ENCODE data around the gene SLC9A8. TPM values are rescaled to one million over a fixed set of nuclear protein-coding genes. Genes with fewer than 3 reads are reported as not detected.
A peak's percentile ranks its signal among the peaks of the same experiment; 100 is the strongest.
"Not testable (repeated sequence)": the region's sequence is repeated elsewhere in the genome, so short reads cannot be mapped to it uniquely, and the experiment has no call there.

The SLC9A8 gene
- total RNA-seq, 1 experiment from 2014 or later = 39.9 TPM

DNA sequence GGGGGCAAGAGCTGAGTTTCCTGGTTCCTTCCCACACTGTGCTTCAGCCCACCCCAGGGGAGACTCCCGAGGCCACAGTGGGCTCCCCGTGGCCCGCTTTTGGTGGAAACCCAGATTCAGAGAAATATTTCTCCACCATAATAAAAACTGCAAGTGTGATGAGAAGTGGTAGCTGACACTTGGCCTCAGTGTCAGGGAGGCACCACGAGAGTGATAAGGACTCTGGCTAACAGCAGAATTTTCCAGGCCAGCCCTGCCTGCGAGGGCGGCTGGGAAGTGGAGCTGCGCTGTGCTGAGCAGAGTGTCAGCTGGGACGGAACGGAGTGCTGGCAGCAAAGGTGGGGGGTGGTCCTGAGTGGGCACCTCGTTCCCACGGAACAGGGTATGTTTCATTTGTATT, 80.2 kb downstream of the SLC9A8 start:
- DNase-seq (ENCODE audit: low spot score) = no peak

DNA sequence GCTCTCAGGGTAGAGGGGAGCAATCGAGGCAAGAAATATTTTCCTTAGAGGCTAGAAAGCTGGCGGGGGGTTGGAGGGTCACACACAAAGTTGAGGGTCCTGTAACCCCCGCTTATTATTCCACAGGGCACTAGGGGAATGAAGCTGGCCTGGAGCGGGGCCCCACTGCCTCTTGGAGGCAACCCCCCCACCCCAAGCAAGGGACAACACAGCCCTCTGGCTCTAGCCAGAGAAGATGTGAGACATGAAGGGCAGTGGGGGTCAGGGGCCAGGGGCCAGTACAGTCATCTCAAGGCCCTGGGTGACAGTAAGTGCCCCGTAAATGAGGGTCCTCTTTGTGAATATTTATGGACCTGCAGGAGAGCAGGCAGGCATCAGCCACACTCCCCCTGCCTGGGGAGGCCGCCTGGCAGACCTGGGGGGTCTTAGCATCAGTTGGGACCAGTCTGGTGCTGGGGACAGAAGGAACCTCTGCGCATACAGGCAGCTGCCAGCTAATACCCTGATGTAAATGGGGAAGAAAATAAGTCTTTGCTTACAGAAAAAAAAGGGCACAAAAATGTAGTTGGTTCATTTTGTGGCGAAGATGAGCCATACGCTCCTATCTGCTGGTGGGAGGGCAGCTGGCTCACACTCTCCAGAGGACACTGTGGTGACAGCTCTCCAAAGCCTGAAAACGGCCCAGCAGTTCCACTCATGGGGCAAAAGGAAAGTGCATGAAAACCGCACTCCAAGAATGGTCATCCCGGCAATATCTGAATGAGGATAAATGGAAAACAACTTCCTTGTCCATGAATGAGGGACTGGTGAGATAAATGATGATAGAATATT, 80.8 kb downstream of the SLC9A8 start:
- no peak for DNase-seq (ENCODE audit: low spot score)

DNA sequence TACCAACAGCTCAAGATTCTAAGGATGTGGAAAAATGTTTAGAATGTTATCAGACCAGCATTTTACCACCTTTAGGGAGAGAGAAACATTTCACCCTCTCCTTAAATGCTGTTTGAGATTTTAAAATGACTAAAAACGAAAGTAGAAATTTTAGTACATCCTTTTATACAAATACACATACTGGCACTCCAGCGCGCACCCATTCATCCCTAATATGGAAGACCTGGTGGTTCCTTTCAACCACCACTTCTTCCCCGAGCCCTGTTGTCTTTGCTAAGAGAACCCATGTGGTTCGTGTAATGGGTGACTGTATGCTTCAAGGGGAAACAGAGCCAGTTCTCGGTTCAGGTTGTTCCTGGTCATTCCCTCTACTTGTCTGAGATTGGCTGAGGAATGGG, 81.4 kb downstream of the SLC9A8 start:
- DNase-seq (ENCODE audit: low spot score) = no peak

DNA sequence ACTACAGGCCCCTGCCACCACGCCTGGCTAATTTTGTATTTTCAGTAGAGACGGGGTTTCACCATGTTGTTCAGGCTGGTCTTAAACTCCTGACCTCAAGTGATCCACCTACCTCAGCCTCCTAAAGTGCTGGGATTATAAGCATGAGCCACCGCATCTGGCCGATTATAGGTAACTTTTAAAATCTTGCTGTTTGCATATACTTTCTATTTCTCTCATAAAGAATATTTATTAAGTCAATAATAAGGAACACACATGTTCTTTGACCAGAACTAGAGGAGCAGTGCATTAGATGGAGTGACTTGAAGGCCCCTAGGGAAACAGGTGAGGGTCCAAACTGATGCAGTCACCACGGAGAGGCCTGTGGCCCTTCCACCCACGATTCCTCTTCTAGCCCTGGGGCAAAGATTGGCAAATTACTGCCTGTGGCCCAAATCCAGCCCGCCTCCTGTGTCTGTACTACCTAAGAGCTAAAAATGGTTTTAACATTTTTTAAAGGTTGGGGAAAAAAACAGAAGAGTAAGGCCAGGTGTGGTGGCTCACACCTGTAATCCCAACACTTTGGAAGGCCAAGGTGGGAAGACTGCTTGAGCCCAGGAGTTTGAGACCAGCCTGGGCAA, 83.0 kb downstream of the SLC9A8 start:
- not testable (repeated sequence) for DNase-seq (ENCODE audit: low spot score)

DNA sequence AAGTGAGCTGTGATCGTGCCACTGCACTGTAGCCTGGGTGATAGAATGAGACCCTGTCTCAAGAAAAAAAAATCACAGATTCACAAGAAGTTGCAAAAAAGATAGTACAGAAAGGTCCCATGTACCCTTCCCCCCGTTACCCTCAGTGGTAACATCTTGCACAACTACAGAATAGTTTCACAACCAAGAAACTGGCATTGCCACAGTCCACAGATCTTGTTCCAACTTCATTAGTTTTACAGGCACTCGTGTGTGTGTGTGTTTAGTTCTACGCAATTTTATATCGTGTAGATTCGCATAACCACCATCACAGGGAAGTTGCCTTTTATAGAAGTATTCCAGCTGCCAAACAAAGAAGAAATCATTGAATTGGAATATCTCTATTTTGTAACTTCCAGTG, 83.6 kb downstream of the SLC9A8 start:
- no peak for DNase-seq (ENCODE audit: low spot score)

DNA sequence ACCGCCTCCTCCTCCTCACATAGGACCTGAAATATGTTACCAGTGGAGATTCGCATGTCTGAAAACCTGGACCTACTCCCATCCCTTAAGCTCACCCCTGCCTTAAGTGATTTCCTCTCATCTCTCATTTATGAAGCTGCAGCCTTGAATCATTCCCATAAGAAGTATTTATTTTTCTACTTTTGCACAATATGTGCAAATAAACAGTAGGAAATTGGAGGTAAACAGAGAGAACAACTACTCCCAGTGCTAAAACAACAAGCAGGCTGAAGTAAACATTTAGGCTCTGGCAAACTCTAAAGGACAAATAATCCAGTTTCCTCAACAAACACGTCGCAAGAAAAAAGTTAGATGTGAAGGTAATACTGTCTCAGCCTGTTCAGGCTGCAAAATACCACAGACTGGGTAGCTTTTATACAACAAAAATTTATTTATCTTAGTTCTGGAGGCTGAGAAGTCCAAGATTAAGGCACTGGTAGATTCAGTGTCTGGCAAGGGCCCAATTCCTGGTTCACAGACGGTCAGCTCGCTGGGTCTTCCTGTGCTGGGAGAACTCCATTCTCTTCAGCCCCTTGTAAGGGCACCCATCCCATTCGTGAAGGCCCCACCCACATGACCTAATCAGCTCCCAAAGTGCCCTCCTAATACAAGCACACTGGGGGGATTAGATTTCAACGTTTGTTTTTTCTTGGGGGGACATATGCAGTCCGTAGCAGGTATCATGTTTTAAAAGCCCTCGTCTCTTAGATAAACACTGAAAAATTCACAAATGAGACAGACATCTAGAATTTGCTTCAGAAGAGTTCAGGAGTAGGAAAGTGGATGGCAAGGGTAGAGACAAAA, 87.1 kb downstream of the SLC9A8 start:
- no peak for DNase-seq (ENCODE audit: low spot score)

DNA sequence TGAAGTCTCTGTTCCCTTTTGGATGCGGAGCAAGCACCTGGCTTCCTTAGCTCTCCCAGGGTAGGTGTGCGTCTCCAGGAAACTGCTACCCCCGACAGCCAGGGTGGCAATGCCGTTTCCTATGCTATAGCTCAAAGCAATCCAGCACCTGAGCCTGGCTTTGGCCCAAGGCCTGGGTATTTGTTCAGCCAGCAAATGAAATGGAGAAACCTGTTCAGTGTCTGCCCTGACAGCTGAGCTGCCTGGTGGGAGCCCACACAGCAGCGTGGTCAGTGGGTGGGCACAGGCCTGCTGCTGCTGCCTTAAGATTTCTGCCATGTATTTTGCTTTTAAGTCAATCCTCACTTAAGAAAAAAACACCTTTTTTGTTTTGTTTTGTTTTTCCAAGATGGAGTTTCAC, 89.0 kb downstream of the SLC9A8 start:
- no peak for DNase-seq (ENCODE audit: low spot score)

DNA sequence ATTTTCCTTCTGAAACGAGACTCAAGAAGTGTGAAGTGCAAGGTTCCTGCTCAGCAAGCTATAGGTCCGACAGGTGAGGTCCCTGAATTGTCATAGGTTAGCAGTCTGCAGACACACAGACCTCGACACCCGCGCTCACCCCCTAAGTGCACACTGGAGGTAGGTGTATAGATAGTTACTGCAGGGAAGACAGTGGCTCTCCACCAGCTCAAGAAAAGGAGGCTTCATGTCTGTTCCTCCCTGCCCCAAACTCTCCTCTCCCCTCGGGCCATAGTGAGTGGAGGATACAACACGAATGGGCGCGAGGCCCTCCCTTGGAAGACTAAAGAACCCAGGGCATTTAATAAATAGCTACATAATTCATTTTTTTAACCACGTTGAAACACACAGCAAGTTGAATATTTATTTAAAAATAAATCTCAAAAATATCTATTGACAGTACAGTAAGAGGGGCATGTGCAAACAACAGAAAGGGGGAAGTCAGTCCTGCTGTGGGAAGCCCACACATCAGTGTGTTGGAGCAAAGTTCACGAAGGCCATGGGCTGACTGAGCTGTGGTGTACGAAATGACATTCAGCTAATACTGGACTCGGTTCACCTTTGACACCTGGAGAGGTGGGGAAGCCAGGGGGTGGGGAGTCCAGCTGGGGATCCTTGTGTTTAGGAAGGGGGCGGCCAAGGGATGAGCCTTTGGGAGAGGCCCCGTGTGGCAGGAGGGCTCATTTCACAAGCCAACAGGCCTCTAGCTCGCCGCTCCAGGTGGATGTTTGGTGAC, 92.0 kb downstream of the SLC9A8 start:
- DNase-seq (ENCODE audit: low spot score) = no peak

DNA sequence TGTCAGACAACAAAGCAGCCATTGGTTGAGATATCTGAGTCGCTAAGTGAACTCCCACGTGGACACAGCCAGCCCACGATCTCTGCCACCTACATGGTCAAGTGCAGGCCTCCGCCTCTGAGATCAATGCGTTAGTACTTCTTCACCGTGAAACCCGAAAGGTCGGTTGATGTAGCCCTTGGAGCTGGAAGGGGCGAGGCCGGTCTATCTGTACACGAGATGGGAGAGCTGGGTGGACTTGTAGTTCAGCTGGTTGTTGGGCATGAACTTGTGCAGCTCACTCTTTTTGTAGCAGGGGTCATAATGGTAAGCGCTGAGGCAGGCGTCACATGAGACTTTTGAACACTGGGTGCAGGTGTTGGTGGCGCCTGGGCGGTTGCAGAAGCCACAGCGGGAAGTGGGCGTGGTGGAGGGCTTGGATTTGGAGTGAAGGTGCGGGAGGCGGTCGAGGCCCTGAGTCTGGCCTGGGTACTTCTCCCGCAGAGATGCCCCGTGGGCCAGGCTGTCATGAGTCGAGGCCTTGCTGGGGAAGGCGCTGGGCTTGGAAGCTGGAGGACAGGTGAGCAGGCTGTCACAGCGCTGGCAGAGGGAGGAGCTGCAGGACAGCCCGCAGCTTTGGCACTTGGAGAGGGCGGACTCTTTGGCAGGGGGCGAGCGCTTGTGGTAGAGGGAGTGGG, 92.9 kb downstream of the SLC9A8 start:
- no peak for DNase-seq (ENCODE audit: low spot score)

DNA sequence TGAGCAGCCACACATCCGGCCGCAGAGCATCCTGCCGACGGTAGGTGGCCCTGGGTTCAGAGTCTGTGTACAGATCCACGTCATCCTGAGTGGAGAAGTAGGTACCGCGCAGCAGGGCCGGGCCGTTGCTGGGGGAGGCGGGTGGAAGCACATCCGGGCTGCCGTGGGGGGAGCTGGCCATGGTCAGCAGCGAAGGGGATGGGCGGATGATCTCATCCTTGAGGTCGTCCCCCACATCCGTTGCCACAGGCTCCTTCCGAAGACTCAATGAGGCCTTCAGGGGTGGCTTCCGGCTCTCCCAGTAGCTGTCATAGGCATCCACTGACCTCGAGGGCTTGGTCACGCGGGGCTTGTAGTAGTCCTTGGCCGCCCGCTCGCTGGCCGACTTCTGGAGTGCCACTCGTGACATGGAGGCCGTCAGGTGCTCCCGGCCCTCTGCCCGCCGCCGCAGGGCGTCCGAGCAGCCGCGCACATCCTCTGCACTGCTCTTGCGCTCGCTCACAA, 93.5 kb downstream of the SLC9A8 start:
- DNase-seq (ENCODE audit: low spot score) = no peak

DNA sequence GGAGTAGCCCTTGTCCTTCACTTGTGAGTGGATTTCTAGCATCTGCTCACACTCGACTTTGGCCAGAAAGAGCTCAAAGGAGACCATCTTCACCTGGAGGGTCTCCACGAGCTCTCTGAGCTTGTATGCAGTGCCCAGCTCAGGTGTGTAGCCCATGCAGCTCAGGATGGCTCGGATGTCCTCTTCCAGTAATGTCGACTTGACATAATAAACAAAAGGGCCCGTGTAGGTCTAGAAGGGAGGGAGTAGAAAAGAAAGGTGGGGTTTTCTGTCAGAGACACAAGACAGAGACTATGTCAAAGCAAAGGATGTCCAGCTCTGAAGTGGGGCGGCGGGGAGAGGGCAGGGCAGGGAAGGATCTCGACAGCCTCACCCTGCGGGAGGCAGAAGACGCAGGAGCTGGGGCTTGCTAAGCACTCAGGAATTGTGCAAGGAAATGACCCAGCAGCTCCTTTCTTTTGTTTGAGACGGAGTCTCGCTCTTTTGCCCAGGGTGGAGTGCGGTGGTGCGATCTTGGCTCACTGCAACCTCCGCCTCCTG, 94.1 kb downstream of the SLC9A8 start:
- no peak for DNase-seq (ENCODE audit: low spot score)

DNA sequence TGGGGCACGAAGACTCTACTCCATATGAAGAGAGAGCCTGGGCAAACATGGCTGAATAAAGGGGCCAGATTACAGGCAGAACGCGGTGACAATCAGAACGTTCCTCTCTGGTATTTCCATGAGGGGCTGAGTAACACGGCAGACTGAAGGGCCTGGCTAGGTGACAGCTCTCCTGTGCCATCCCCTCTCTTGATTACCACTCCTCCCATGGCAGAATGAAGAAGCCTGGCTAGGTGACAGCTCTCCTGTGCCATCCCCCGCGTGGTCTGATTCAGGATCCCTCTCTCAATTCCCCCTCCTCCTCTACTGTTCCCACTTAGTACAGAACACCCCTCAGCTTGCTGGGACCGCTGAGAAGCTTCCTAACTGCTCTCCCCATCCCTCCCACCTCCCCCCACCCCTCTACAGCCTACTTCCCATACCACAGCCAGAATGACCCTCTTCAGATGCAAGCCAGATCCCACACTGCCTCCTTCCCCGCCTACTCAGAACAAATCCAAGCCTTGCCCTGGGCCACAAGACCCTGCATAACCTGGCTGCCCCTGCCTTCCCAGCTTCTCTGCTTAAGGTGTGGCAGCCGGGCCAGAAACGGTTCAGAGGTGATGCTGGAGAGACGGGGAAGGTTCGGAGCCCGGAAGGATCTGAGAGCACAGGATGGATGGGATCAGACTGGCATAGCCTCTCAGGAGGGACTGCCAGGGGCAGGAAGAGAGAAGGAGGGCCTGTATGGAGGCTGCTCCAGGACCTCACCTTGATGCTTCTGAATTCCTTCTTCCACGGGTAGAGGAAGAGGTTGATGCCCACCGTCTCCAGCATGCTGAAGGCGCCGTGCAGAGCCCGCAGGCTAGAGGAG, 95.0 kb downstream of the SLC9A8 start:
- no peak for DNase-seq (ENCODE audit: low spot score)

DNA sequence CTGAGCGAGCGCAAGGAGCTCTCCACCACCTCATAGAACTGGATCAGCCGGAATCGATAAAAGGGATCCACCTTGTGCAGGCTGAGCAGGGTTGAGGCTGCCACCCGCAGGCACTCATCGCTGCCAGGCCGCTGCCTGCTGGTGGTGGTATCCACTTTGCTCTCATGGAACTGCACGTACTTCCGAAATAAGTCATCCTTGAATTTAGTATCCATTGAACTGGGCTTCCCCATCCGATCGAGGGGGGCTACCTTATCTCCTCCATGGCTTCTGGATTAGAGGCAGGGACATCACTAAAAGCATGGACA, 95.6 kb downstream of the SLC9A8 start:
- DNase-seq (ENCODE audit: low spot score) = no peak

DNA sequence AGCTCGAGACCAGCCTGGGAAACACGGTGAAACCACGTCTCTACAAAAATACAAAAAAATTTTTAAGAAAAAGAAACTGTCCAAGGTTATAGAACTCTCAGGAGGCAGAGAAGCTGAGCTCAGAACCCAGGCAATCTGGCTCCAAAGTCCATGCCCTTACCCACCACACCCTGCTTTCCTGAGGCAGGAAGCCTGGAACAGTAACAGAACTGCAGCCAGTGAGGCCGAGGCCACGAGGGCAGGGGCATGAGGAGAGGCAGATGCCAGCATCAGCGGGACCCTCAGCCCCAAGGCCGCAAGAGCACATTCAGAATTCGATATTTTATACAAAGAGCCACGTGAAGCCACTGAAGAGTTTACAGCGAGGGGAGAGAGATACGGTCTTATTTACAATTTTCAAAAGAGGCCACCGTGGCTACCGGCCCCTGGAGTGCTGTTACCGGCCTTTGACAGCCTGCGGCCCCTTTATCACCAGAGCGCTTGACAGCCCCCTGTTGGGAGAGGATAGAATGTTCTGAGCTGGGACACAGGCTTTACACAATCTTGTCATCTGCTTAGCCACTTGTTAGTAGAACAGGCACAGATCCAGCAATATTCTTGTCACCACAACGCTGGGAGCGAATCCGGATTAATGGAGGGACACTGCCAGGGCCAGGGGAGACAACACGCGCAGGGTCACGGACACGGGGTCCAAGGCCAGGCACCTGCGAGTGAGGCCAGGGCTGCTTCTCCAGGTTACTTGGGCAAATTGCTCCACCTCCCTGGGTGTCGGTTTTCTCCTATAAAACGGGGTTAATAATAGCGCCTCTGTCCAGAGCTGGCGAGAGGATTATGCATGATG, 97.1 kb downstream of the SLC9A8 start:
- no peak for DNase-seq (ENCODE audit: low spot score)

DNA sequence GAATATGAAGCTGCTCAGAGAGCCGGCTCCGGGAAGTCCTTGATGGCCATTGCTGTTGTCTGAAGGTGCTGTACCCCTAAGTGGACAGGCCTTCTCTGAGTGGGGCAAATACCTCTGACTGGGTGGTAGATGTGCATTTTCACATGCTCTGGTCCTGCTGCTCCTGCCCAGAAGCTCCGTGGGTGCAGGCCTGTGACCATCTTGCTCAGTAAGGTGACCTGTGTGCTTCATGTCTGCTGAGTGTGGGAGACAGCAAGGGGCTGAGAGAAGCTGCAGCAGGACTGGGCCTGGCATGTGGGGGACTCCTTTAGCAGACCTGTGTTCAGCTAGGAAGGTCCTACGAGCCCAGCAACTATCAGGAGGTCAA, 97.7 kb downstream of the SLC9A8 start:
- DNase-seq (ENCODE audit: low spot score) = no peak

DNA sequence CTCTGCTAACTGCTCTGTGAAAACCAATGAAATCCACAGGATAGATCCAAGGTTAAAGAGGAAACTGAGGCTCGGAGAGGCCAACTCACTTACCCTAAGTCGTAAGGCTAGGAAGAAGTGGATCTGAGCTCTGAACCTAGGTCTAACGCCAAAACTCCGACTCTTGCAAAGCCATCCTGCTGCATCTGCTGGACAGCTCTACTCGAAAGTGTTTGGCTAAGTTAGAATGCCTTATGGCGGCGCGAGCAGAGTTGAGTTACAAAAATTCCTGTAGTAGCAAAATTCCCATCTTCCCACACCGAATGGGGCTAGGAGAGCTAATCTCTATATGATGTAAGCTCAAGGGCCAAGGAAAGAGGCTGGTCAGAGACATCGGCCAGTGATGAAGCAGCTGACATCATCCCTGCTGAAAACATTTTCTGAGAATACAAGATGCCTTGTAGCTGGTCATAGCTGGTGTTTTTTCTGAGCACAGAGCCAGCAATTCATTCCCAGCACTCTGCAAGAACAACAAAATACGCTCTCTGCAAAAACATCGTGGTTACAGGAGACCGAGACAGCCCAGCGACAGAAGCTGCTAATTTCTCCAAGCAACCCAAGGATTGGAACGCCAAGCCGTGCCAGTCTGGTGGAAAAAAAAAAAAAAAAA, 100.9 kb downstream of the SLC9A8 start:
- DNase-seq (ENCODE audit: low spot score) = no peak

DNA sequence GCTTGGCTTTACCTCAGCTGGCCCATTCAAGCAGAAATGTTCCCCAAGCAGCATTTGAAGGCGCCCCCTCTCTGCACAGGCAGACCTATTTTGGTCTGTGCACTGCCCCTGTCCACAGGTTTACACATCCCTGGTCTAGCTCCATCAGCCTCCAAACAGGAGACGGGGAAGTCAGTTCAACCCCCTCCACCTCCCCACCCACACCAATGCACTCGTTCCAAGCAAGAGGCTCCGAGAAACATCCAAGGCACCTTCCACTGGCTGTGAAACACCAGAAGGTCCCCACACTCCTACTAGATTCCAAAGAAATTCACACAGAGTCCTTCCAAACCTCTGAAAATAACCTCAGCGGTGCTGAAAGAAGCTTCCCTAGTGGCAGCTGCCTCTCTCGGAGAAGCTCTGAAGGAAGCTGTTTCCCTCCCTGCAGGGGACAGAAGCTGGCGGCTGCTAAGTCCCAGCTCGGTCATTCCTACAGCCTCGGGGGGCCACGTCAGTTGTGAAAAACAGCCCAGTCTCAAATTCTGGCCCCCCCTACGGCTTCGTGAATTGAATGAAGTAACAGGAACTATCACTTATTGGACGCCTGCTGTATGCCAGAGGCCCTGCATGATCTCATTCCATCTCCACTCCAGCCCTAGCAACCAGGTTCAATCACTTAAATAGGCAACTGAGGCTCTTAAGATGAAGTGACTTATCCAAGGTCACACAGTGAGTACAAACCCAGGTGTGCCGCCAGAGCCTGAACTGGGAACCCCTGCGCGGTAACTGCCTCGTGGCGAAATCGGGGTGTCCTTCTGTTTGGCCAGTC, 101.9 kb downstream of the SLC9A8 start:
- peak; percentile 67 for DNase-seq (ENCODE audit: low spot score)

DNA sequence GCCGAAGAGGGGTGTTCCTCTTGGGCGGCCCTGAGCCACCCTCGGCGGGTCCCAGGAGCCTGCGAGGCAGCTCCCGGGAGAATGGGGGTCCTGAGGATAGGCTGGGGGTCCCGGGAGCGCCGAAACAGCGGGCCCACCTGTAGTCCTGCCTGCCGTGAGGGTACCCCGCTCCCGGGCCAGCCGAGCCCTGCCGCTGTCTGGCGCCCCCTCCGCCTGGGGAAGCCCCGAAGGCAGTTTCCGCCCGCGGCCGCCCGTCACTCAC, 102.4 kb downstream of the SLC9A8 start:
- no peak for DNase-seq (ENCODE audit: low spot score)

All from HT-29 (cell line).